ENCODE measurements around the gene SLC8A3. TPM values are rescaled to one million over a fixed set of nuclear protein-coding genes. Genes with fewer than 3 reads are reported as not detected.

SLC8A3 gene
- total RNA-seq, 4 donors from 2014 or later, result 0.34 to 1.6 (median 0.73) TPM

GRCh38 chr14:70067810-70068209 lies 120.9 kb downstream of the SLC8A3 start:
- H3K4me3 ChIP-seq (ENCODE audit: low read depth, poor library complexity, severe bottlenecking), result no peak overlapping the region
- no peak for TF ChIP-seq POLR2A (IDR thresholded peaks at IDR 0.05)
- TF ChIP-seq CTCF (IDR thresholded peaks at IDR 0.05), result no peak
- no peak for DNase-seq (ENCODE audit: low spot score in 2 of 2)
- WGBS, 2 donors, result 79 to 86% methylated on average over 5 of the region's 5 CpGs
- intact Hi-C loops (cut with DNase I; ENCODE audit: low total_unique reads), result no loop called here

GRCh38 chr14:70064136-70064865 lies 124.5 kb downstream of the SLC8A3 start:
- DNase-seq (ENCODE audit: low spot score in 2 of 2), result no peak
- 66 to 70% methylated on average over 11 of the region's 11 CpGs for whole genome bisulfite sequencing, 2 donors
- no peak overlapping the region for H3K4me3 ChIP-seq (ENCODE audit: low read depth, poor library complexity, severe bottlenecking)
- intact Hi-C loops (cut with DNase I; ENCODE audit: low total_unique reads), result no loop called here
- TF ChIP-seq CTCF (IDR thresholded peaks at IDR 0.05) (no peak), POLR2A (IDR thresholded peaks at IDR 0.05) (no peak)

- TF ChIP-seq POLR2A (IDR thresholded peaks at IDR 0.05) (no peak), CTCF (IDR thresholded peaks at IDR 0.05) (no peak)
- H3K4me3 ChIP-seq (ENCODE audit: low read depth, poor library complexity, severe bottlenecking), result no peak overlapping the region
- no peak for DNase-seq (ENCODE audit: low spot score in 2 of 2)
- intact Hi-C loops (cut with DNase I; ENCODE audit: low total_unique reads), result no loop called here
- 53 to 60% methylated on average over 2 of the region's 2 CpGs for WGBS, 2 donors
Measured at GRCh38 chr14:70061108-70061507, 127.6 kb downstream of the SLC8A3 start.

- intact Hi-C loops (cut with DNase I; ENCODE audit: low total_unique reads), result no loop called here
- no peak for TF ChIP-seq POLR2A (IDR thresholded peaks at IDR 0.05)
- TF ChIP-seq CTCF (IDR thresholded peaks at IDR 0.05), result no peak
- DNase-seq (ENCODE audit: low spot score in 2 of 2), result peak in 1 of 2 donors; percentile 3
- no peak overlapping the region for H3K4me3 ChIP-seq (ENCODE audit: low read depth, poor library complexity, severe bottlenecking)
- 84 to 91% methylated on average over 2 of the region's 2 CpGs for WGBS, 2 donors
Measured at GRCh38 chr14:70059545-70059944, 129.2 kb downstream of the SLC8A3 start.

- no peak overlapping the region for H3K4me3 ChIP-seq (ENCODE audit: low read depth, poor library complexity, severe bottlenecking)
- TF ChIP-seq CTCF (IDR thresholded peaks at IDR 0.05), result no peak
- no peak for TF ChIP-seq POLR2A (IDR thresholded peaks at IDR 0.05)
- no peak for DNase-seq (ENCODE audit: low spot score in 2 of 2)
- intact Hi-C loops (cut with DNase I; ENCODE audit: low total_unique reads), result no loop called here
- 74% methylated on average over 5 of the region's 5 CpGs for WGBS, 2 donors
Measured at GRCh38 chr14:70057519-70058136, 131.1 kb downstream of the SLC8A3 start.
